ENCODE data around the gene IL1A. TPM values are rescaled to one million over a fixed set of nuclear protein-coding genes. Genes with fewer than 3 reads are reported as not detected.

IL1A gene
- total and polyA plus RNA-seq, 10 of the 15 experiments (the other 5 are each of a cell fraction or from before 2014, with no cell fraction given), result 0.10 to 8.7 (median 6.9) TPM

DNA sequence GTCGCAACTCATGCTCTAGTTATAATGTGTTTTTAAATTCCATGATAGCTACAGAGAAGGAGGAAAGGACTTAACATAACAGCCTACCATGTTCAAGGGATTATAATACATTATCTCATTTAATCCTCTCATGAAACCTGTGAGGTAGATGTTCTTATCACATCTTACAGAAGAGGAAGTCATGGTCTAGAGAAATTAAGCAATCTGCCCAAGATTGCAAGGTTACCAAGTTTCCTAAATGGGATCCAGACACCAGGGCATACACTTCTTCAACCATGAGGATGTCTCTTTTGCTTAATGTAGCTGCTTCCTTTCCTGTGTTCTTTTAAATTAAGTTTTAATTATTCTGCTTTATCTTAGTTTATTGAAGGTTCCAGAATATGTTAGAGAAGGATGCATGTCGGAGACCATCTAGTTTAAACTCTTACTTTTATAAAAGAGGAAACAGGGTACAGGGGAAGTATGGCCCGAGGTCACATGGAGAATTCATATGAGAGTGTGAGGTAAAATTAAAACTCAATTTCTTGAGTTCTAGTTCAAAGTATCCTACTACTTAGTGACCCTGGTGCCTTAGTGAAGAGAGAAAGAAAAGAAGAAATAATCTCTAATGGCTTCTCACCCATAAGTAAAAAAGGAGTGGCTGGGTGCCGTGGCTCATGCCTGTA, 3.6 kb upstream of the IL1A start:
- CTCF ChIA-PET, result interaction anchor here (1.3 to 4.8 kb wide), 2 partner anchors 43 to 98 kb away, joined by 5 to 17 read pairs; no protein-coding TSS in a partner anchor

More for the DNA sequence above, 3.6 kb upstream of the IL1A start:
- H3K4me1 ChIP-seq (ENCODE audit: control insufficient read depth, insufficient read depth, low read length), result peaks cover 5% of the 10 kb centered on the region; the same call in 1 of the 2 replicates
- RAD21 ChIA-PET (ENCODE audit: unreplicated experiment), result interaction anchor here (1.5 kb wide), 1 partner anchor 97 kb away, joined by 4 read pairs; no protein-coding TSS in a partner anchor
- BruUV-seq (replicated peaks), result no TSS peak
- H3K4me2 ChIP-seq (ENCODE audit: control insufficient read depth, insufficient read depth), result no peak overlapping the region
- POLR2A ChIA-PET, result no interaction called here
- FAIRE-seq, result peak; percentile 47
- no peak overlapping the region for H3K4me3 ChIP-seq
- no peaks in the 10 kb centered on the region for H3K79me2 ChIP-seq (ENCODE audit: control insufficient read depth, insufficient read depth, low read length)
- H4K20me1 ChIP-seq (ENCODE audit: control insufficient read depth, insufficient read depth), result no peaks in the 10 kb centered on the region
- no peaks in the 10 kb centered on the region for H3K27me3 ChIP-seq (replicated peaks in 1 of 2; ENCODE audit: control insufficient read depth in 2 of 2, insufficient read depth in 2 of 2, low read length in 1 of 2)
- intact Hi-C loops (cut with micrococcal nuclease; ENCODE audit: unreplicated experiment) (no loop called here), in situ Hi-C loops (cut with MboI) (no loop called here)
- no peak for ATAC-seq
- H3K36me3 ChIP-seq (ENCODE audit: control insufficient read depth in 2 of 2, insufficient read depth in 2 of 2, low read length in 1 of 2), result no peaks in the 10 kb centered on the region
- 98% methylated on average over 4 of the region's 4 CpGs for WGBS (ENCODE audit: insufficient coverage, insufficient replicate concordance, low lambda C conversion rate, missing lambda C conversion rate)
- H3K9ac ChIP-seq (ENCODE audit: control insufficient read depth, insufficient read depth, low read length), result no peak overlapping the region
- peaks cover 2% of the 10 kb centered on the region; the same call in 1 of the 3 replicates for H3K9me3 ChIP-seq (replicated peaks; ENCODE audit: control insufficient read depth, insufficient read depth, low read length)
- H2AFZ ChIP-seq (ENCODE audit: control insufficient read depth, low read depth, low read length), result no peak overlapping the region
- SMC1A ChIA-PET (ENCODE audit: uncharacterized antibody, unreplicated experiment), result interaction anchor here (1.0 to 2.0 kb wide), 6 partner anchors 15 to 95 kb away, joined by 3 to 7 read pairs (median 4); no protein-coding TSS in a partner anchor
- TF ChIP-seq SPI1 (IDR thresholded peaks at IDR 0.05; ENCODE audit: borderline replicate concordance, insufficient read depth, low read depth, low read length) (no peak), TCF3 (IDR thresholded peaks at IDR 0.05; ENCODE audit: borderline replicate concordance, insufficient read depth, low read depth, low read length) (no peak), FOXK2 (IDR thresholded peaks at IDR 0.05) (no peak), SMARCA5 (IDR thresholded peaks at IDR 0.05) (no peak)
- TF ChIP-seq, protein P1, sequence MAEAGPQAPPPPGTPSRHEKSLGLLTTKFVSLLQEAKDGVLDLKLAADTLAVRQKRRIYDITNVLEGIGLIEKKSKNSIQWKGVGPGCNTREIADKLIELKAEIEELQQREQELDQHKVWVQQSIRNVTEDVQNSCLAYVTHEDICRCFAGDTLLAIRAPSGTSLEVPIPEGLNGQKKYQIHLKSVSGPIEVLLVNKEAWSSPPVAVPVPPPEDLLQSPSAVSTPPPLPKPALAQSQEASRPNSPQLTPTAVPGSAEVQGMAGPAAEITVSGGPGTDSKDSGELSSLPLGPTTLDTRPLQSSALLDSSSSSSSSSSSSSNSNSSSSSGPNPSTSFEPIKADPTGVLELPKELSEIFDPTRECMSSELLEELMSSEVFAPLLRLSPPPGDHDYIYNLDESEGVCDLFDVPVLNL (IDR thresholded peaks at IDR 0.05; ENCODE audit: low read depth, low read length), result no peak
- TF ChIP-seq, protein P2, sequence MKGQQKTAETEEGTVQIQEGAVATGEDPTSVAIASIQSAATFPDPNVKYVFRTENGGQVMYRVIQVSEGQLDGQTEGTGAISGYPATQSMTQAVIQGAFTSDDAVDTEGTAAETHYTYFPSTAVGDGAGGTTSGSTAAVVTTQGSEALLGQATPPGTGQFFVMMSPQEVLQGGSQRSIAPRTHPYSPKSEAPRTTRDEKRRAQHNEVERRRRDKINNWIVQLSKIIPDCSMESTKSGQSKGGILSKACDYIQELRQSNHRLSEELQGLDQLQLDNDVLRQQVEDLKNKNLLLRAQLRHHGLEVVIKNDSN (IDR thresholded peaks at IDR 0.05; ENCODE audit: borderline replicate concordance, extremely low read length, insufficient read depth, low read depth, low read length), result no peak
- H3K27ac ChIP-seq (ENCODE audit: control insufficient read depth, insufficient read depth), result no peak overlapping the region
- no peak for DNase-seq (ENCODE audit: low read depth, low spot score)

Data from GM12878 (cell line).